HG02571 (cell line): Measurements from ENCODE around the gene PCDHB9.
"Not testable (repeated sequence)": the region's sequence is repeated elsewhere in the genome, so short reads cannot be mapped to it uniquely, and the experiment has no call there.

Experiments used
- ATAC-seq: cut with Tn5 transposase; IDR thresholded peaks from one replicate; pipeline ENCODE4 v1.9.1; 2021; ENCODE audit warnings: mild to moderate bottlenecking, moderate library complexity; ENCODE audit not compliant: unreplicated experiment

PCDHB9 gene

DNA sequence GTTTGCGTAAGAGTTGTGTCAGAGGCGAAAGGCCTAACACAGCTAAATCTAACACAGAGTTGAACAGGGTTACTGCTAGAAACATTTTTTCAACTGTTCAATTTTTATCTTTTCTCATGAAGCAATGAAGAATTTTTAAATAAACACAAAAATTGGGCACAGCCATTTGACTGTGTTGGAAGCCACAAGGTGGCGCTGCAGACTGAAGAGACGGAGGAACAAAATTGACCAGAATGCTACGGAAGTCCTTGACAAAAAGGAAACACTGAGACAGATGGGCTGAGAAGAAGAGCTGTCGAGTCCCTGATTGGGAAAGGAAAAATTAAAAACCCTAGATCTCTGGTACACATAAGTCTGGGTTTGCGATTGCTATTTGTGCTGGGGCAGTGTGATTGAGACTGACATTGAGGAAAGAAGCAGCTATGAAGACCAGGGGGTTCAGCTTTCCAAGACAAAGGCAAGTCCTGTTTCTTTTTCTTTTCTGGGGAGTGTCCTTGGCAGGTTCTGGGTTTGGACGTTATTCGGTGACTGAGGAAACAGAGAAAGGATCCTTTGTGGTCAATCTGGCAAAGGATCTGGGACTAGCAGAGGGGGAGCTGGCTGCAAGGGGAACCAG is at the start of gene PCDHB9:
Gene PCDHB9, plus strand, starts transcription at position 265 of the 616 bp plus-strand sequence. Its CDS starts 158 bp downstream, at position 423.
- no peak for ATAC-seq

DNA sequence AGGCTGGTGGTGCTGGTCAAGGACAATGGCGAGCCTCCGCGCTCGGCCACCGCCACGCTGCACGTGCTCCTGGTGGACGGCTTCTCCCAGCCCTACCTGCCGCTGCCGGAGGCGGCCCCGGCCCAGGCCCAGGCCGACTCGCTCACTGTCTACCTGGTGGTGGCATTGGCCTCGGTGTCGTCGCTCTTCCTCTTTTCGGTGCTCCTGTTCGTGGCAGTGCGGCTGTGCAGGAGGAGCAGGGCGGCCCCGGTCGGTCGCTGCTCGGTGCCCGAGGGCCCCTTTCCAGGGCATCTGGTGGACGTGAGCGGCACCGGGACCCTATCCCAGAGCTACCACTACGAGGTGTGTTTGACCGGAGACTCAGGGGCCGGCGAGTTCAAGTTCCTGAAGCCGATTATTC is 49.6 kb upstream of the PCDHB9 start:
- ATAC-seq: not testable (repeated sequence)

DNA sequence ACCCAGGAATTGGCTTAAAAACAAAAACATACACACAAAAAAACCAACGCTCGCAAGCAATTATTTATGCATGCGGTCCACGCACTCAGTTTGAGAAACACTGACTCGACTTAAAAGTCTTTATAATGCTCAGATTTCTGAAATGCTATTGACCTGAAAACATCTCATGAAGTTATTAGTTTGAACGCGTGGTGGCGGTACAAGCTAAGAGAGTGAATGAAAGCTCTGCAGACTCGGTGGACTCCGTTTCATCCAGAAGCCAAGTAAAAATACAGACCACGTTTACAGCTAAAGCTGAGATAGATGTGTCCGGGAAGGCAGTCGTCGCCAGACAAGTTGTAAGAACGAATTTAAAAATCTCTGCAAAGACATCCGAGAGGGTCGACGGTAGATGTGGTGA is 37.1 kb upstream of the PCDHB9 start, which contains the start of gene PCDHB6:
Gene PCDHB6, plus strand, starts transcription at position 246 of the 400 bp plus-strand sequence. CDS start 201 bp downstream, outside the sequence.
- ATAC-seq: no peak

DNA sequence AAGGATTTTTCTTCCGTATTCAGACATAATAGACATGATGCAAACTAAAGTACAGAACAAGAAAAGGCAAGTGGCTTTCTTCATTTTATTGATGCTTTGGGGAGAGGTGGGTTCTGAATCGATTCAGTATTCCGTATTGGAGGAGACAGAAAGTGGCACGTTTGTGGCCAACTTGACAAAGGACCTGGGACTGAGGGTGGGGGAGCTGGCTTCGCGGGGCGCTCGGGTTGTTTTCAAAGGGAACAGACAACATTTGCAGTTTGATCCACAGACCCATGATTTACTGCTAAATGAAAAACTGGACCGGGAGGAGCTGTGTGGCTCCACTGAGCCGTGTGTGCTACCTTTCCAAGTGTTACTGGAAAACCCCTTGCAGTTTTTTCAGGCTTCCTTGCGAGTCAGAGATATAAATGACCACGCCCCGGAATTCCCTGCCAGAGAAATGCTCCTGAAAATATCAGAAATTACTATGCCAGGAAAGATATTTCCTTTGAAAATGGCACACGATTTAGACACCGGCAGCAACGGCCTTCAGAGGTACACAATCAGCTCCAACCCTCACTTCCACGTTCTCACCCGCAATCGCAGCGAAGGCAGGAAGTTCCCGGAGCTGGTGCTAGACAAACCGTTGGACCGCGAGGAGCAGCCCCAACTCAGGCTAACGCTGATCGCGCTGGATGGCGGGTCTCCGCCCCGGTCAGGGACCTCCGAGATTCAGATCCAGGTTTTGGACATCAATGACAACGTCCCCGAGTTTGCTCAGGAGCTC is 36.6 kb upstream of the PCDHB9 start:
- no peak for ATAC-seq

DNA sequence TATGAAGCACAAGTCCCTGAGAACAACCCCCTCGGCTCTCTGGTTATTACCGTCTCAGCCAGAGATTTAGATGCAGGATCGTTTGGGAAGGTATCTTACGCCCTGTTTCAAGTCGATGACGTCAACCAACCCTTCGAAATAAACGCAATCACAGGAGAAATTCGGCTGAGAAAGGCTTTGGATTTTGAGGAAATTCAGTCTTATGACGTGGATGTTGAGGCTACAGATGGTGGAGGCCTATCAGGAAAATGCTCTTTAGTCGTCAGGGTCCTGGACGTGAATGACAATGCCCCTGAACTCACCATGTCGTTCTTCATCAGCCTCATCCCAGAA is 36.0 kb upstream of the PCDHB9 start:
- no peak for ATAC-seq

DNA sequence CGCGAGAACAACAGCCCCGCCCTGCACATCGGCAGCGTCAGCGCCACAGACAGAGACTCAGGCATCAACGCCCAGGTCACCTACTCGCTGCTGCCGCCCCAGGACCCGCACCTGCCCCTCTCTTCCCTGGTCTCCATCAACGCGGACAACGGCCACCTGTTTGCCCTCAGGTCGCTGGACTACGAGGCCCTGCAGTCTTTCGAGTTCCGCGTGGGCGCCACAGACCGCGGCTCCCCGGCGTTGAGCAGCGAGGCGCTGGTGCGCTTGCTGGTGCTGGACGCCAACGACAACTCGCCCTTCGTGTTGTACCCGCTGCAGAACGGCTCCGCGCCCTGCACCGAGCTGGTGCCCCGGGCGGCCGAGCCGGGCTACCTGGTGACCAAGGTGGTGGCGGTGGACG is 35.3 kb upstream of the PCDHB9 start:
- not testable (repeated sequence) for ATAC-seq

- ATAC-seq: not testable (repeated sequence)
Measured at GRCh38 chr5:141152096-141152495, 34.9 kb upstream of the PCDHB9 start.

DNA sequence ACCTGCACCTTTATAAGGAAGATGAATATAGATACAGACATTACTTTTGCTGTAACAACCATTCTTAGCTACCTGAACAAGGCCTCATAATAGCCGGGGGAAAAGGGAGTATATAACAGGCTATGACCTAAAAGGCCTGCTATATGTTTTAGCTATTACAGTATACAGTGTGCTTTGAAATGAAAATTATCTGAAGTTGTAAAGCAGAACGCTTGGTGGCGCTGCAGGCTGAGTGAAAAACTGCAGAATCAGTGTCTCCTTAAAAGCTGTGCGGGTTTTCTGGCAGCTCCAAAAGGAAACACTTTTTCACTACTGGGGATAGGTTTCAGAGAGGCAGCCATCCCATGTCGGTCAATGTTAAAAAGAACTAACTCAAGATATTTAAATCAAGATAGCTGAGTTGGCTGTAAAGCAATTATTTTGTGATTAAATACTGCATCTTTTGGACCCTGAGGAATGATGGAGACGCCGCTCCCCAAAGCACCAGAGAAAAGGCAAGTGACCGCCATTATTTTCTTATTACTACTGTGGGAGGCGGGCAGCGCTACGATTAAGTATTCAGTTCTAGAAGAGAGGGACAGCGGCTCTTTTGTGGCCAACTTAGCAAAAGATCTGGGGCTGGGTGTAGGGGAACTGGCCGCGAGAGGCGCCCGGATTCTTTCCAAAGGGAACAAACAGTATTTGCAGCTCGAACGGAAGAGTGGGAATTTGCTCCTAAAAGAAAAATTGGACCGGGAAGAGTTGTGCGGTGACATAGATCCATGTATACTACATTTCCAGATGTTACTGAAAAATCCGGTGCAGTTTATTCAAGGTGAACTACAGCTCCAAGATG is 31.2 kb upstream of the PCDHB9 start:
- ATAC-seq: no peak

DNA sequence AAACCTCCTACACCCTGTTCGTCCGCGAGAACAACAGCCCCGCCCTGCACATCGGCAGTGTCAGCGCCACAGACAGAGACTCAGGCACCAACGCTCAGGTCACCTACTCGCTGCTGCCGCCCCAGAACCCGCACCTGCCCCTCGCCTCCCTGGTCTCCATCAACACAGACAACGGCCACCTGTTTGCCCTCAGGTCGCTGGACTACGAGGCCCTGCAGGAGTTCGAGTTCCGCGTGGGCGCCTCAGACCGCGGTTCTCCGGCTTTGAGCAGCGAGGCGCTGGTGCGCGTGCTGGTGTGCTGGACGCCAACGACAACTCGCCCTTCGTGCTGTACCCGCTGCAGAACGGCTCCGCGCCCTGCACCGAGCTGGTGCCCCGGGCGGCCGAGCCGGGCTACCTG is 29.6 kb upstream of the PCDHB9 start:
- not testable (repeated sequence) for ATAC-seq

DNA sequence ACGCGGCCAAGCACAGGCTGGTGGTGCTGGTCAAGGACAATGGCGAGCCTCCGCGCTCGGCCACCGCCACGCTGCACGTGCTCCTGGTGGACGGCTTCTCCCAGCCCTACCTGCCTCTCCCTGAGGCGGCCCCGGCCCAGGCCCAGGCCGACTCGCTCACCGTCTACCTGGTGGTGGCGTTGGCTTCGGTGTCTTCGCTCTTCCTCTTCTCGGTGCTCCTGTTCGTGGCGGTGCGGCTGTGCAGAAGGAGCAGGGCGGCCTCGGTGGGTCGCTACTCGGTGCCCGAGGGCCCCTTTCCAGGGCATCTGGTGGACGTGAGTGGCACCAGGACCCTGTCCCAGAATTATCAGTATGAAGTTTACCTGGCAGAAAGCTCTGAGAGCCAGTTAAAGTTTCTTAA is 29.1 kb upstream of the PCDHB9 start:
- not testable (repeated sequence) for ATAC-seq

DNA sequence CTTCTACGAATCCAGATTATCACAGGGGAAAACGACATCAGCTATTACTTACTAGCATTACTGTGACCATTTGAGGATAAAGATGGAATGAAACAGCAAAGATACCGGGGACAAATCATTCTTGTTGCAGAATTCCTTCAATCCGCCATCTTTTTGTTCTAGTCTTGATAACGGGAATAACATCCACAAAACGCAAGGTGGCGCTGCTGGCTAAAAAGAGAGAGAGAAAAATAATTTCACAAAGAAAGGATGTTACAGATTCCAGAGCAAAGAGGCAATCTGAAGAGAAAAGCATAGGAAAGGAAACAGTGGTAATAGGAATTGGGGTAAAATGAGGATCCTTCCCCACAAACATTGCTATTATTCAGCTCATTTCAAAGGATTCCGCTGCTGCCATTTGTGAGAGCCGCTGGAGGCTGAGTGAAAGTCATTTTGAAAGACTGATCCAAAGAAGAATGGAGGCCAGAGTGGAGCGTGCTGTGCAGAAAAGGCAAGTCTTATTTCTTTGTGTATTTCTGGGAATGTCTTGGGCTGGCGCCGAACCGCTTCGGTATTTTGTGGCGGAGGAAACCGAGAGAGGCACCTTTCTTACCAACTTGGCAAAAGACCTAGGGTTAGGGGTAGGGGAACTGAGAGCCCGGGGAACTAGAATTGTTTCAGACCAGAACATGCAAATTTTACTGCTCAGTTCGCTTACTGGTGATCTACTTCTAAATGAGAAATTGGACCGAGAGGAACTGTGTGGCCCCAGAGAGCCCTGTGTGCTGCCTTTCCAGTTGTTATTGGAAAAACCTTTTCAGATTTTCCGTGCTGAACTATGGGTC is 14.4 kb upstream of the PCDHB9 start, which contains the start of gene PCDHB7:
Gene PCDHB7, plus strand, starts transcription at position 264 of the 824 bp plus-strand sequence. Its CDS starts 192 bp downstream, at position 456.
- ATAC-seq: no peak

GRCh38 chr5:141174291-141175104 is 12.5 kb upstream of the PCDHB9 start:
- not testable (repeated sequence) for ATAC-seq

DNA sequence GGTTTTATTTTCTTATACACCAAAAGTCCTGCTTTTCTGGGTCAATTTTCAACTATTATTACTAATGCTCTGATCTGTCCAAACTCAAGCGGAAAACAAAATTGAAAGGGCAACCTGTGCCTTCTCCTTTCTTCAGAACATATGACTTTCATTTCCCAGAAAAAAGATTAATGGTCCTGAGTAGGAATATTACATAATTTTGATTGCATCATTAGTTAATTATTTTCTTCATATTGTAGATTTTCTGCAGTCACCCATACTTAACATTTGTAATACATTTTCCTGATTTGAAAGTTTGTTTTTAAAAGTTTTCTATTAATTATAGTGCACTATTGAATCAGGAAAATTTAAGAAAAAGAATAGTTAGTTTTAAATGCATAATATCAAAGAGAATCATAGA is 11.0 kb upstream of the PCDHB9 start:
- no peak for ATAC-seq

- ATAC-seq: not testable (repeated sequence)
Measured at GRCh38 chr5:141177577-141178191, 9.3 kb upstream of the PCDHB9 start, which contains the start of gene PCDHB8. Gene PCDHB8 (plus strand): TSS chr5:141177790. CDS start chr5:141178035, 245 bp downstream.

GRCh38 chr5:141179371-141179770 is 7.6 kb upstream of the PCDHB9 start:
- ATAC-seq: not testable (repeated sequence)

- not testable (repeated sequence) for ATAC-seq
Measured at GRCh38 chr5:141179876-141180275, 7.1 kb upstream of the PCDHB9 start.

GRCh38 chr5:141180313-141180712 is 6.6 kb upstream of the PCDHB9 start:
- ATAC-seq: no peak

DNA sequence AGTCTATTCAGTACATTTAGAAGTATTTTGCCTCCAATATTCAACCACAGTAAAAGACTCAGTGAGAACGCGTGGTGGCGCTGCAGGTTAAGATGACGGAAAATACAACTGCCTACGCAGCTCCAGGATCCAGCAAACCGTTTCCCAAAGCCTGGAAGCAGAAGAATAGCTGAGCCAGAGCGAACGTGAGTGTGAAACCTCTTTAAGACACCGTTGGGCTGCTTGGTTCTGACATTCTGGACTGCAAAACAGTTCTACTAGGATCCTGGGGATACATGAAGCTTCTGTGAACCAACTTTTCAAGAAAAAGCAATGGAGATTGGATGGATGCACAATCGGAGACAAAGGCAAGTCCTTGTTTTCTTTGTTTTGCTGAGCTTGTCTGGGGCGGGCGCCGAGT is 4.7 kb upstream of the PCDHB9 start, which contains the start of gene PCDHB16:
Gene PCDHB16, plus strand, starts transcription at position 140 of the 400 bp plus-strand sequence. Its CDS starts 173 bp downstream, at position 313.
- ATAC-seq: no peak
